Adipocyte (in vitro differentiated cells): ENCODE measurements around the gene OR52N5.

Experiments
- DNase-seq: peaks from one replicate; pipeline ENCODE4 v3.0.0-alpha.2; 2015; ENCODE audit warnings: low read depth
- H3K27me3 ChIP-seq: replicated peaks from 2 replicates; pipeline ENCODE4 v1.7.0; 2013; ENCODE audit warnings: mild to moderate bottlenecking, low read length, moderate library complexity; ENCODE audit not compliant: control insufficient read depth, insufficient read depth
- H3K36me3 ChIP-seq: 2 replicates; pipeline ENCODE4 v1.7.0; 2013; ENCODE audit warnings: low read length, mild to moderate bottlenecking, moderate library complexity; ENCODE audit not compliant: control insufficient read depth, insufficient read depth, severe bottlenecking
- H3K4me1 ChIP-seq: 2 replicates; pipeline ENCODE4 v1.7.0; 2013; ENCODE audit warnings: mild to moderate bottlenecking, low read length, moderate library complexity; ENCODE audit not compliant: control insufficient read depth, insufficient read depth
- H3K4me3 ChIP-seq: 2 replicates; pipeline ENCODE4 v1.7.0; 2013; ENCODE audit warnings: mild to moderate bottlenecking, low read length, moderate library complexity
- H3K9ac ChIP-seq: 2 replicates; pipeline ENCODE4 v1.7.0; 2013; ENCODE audit warnings: mild to moderate bottlenecking, low read length, moderate library complexity
- H3K9me3 ChIP-seq: 2 replicates; pipeline ENCODE4 v1.7.0; 2013; ENCODE audit warnings: mild to moderate bottlenecking, low read length, moderate library complexity; ENCODE audit not compliant: control insufficient read depth

The OR52N5 gene

GRCh38 chr11:5783255-5783654 lies at the start of gene OR52N5:
OR52N5 (minus strand) TSS chr11:5783355; CDS start chr11:5778634, 4,721 bp downstream.
- no peaks in the 10 kb centered on the region for H3K4me1 ChIP-seq
- no peaks in the 10 kb centered on the region for H3K36me3 ChIP-seq
- DNase-seq: no peak
- H3K4me3 ChIP-seq: no peak within 1 kb of the TSS
- no peaks in the 10 kb centered on the region for H3K27me3 ChIP-seq
- H3K9ac ChIP-seq: no peak within 1 kb of the TSS
- no peaks in the 10 kb centered on the region for H3K9me3 ChIP-seq

GRCh38 chr11:5831196-5831829 lies 48.2 kb upstream of the OR52N5 start:
- H3K27me3 ChIP-seq: peaks cover 4% of the 10 kb centered on the region
- H3K4me3 ChIP-seq: no peak overlapping the region
- peaks cover 8% of the 10 kb centered on the region for H3K4me1 ChIP-seq
- no peaks in the 10 kb centered on the region for H3K9me3 ChIP-seq
- no peaks in the 10 kb centered on the region for H3K36me3 ChIP-seq
- no peak overlapping the region for H3K9ac ChIP-seq
- DNase-seq: no peak

DNA sequence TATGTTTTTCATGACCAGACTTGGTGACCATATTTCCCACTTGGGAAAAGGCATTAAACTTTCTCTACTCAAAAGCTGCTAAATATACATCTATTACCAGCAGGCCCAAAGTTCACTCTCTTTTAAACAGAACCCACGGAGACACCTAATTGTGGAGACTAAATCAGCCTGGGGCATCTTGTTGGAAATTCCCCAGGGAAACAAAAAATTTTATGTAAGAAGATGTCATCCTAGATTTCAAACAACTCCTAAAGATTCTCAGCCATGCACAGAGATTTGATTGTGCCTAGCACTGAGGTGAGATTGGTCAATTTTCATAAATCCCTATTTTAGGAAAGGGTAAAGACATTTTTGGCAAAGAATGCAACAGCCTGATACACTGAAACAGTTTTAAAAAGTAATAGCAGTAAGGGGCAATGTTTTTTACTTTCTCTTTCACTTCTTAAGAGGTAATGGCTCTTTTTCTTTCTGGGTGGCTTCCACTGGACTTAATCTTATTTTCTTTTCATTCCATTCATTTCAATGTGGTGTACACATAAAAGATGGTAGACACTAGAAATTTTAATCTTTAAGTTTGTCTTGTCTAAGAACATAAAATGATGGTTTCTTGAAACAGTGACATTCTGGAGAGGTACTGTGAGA lies 35.2 kb upstream of the OR52N5 start:
- H3K4me1 ChIP-seq: peaks cover 7% of the 10 kb centered on the region
- no peaks in the 10 kb centered on the region for H3K27me3 ChIP-seq
- DNase-seq: peak; percentile 12
- no peak overlapping the region for H3K4me3 ChIP-seq
- no peaks in the 10 kb centered on the region for H3K9me3 ChIP-seq
- no peak overlapping the region for H3K9ac ChIP-seq
- H3K36me3 ChIP-seq: no peaks in the 10 kb centered on the region

DNA sequence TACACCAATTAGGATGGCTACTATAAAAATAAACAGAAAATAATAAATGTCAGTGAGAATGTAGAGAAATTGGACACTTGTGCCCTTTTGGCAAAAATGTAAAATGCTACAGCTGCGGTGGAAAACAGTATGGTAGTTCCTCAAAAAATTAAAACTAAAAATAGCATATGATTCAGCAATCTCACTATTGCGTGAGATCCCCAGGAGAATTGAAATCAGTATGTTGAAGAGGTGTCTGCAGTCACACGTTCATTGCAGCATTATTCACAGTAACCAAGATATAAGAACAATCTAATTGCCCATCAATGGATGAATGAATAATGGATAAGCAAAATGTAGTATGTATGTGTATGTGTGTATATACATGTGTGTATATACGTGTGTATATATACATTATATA lies 32.4 kb upstream of the OR52N5 start:
- DNase-seq: no peak
- Histone ChIP-seq H3K4me1 (peaks cover 7% of the 10 kb centered on the region), H3K27me3 (no peaks in the 10 kb centered on the region), H3K36me3 (no peaks in the 10 kb centered on the region), H3K4me3 (no peak overlapping the region), H3K9ac (no peak overlapping the region), H3K9me3 (no peaks in the 10 kb centered on the region)

DNA sequence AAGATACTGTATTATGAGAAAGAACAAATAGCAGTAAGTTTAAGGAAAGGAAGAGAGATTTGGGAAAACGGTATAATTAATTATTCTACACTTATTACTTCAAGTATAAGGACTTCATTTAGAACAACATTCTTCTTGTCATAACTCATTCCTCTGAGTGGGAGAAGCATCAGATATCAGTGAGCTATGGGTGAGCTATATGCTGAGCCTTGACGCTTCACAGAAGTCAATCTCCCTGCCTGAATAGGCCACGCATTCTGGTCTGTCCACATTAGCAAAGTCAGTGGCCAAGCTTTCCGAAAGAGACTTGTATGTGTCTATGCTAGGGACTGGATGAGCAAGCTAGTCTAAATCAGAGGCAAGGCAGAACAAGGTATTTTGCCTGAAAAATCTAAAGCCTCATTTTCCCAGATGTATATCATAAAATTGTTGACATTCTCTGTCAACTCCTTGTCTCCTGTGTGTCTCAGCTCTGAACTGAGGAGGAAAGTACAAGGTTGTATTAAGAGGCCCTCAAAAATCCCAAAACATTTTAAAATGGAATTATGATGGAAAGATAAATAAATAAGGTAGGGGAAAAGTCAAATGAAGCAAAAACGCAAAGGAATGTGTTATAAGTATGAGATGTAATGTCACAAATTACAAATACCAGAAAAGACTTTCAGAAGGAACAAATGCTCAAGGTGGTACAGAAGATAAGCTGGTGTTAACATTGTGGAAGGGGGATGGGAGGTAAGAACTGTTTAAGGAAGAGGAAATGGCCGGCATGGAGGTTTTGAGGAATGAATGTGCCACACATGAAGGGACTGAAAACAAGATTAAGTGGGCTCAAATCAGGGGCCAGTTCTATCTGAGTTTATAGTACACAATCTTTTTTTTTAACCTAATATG lies 27.0 kb upstream of the OR52N5 start:
- peaks cover 9% of the 10 kb centered on the region for H3K4me1 ChIP-seq
- no peaks in the 10 kb centered on the region for H3K9me3 ChIP-seq
- no peak for DNase-seq
- H3K9ac ChIP-seq: no peak overlapping the region
- no peak overlapping the region for H3K4me3 ChIP-seq
- no peaks in the 10 kb centered on the region for H3K27me3 ChIP-seq
- no peaks in the 10 kb centered on the region for H3K36me3 ChIP-seq

DNA sequence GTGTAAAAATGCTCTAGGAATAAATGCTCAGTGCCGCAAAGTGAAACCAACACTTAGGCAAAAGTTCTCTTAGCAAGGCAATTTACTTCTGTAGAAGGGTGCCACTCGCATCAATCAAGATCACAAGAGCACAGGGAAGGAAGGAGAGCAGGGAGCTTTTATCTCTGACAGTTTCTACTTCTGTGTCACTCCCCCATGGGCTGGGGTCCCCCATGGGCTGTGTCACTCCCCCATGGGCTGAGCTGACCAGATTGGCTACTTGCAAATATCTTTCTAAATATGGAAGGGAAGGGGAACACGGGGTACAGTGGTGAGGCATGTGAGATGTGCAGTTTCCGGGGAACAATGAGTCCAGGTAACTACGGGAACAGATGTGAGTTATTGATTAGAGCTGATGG lies 26.0 kb upstream of the OR52N5 start:
- H3K4me1 ChIP-seq: peaks cover 8% of the 10 kb centered on the region
- H3K36me3 ChIP-seq: no peaks in the 10 kb centered on the region
- H3K4me3 ChIP-seq: peak overlapping the region; percentile 88
- peak; percentile 2 for DNase-seq
- H3K9me3 ChIP-seq: peaks cover 3% of the 10 kb centered on the region
- no peaks in the 10 kb centered on the region for H3K27me3 ChIP-seq
- peak overlapping the region; percentile 79 for H3K9ac ChIP-seq

DNA sequence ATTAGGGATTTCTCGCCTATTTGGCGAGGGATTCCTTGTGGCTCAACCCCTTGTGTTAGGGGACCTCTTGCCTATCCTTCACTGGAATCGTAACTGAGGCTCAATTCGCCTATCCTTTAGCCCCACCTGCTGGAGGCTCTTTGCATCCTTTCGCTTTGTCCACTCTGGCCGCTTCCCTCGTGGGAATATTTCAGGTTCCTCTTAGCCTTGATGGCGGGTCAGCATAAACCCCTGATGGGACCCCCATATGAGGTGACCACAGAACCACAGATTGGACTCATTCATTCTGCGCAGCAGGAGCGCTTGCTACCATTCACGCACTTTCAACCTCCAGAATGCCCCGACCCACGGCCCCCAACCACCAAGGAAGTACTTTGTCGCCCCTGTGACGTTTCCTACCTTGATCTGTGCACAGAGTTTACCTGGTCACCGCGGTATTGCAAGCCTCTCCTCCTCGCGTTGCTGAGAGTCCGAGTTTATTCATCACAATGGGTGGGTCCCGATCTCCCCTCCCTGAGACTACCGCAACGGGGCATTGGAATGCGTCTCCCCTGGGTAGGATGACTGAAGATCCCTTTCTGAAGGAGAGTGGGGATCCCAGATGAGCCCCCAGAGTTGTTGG lies 25.5 kb upstream of the OR52N5 start, which contains the start of gene OR52N2:
Gene OR52N2 (plus strand): TSS at position 425 of the 622 bp plus-strand sequence. CDS start 11,412 bp downstream, outside the sequence.
- Histone ChIP-seq H3K4me3 (peak within 1 kb of the TSS; percentile 88), H3K36me3 (no peaks in the 10 kb centered on the region), H3K4me1 (peaks cover 8% of the 10 kb centered on the region), H3K27me3 (no peaks in the 10 kb centered on the region), H3K9me3 (peaks cover 9% of the 10 kb centered on the region), H3K9ac (peak within 1 kb of the TSS; percentile 79)
- peak; percentile 92 for DNase-seq

GRCh38 chr11:5807580-5807979 lies 24.4 kb upstream of the OR52N5 start:
- no peak overlapping the region for H3K4me3 ChIP-seq
- peaks cover 13% of the 10 kb centered on the region for H3K9me3 ChIP-seq
- no peaks in the 10 kb centered on the region for H3K27me3 ChIP-seq
- no peaks in the 10 kb centered on the region for H3K36me3 ChIP-seq
- H3K4me1 ChIP-seq: peaks cover 8% of the 10 kb centered on the region
- no peak overlapping the region for H3K9ac ChIP-seq
- no peak for DNase-seq

DNA sequence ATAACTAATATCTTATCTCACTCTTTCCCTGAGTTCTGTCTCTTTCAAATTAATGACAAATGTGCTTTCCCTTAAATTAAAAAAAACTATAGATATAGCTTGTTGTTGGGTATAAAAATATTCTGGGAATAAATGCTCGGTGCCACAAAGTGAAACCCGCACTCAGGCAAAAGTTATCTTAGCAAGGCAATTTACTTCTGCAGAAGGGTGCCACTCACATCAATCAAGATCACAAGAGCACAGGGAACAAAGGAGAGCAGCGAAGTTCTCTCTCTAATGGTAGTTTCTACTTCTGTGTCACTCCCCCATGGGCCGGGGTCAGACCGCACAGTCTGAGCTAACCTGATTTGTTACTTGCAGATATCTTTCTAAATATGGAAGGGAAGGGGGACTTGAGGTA lies 20.8 kb upstream of the OR52N5 start:
- H3K27me3 ChIP-seq: no peaks in the 10 kb centered on the region
- peaks cover 13% of the 10 kb centered on the region for H3K9me3 ChIP-seq
- no peak overlapping the region for H3K9ac ChIP-seq
- peaks cover 8% of the 10 kb centered on the region for H3K4me1 ChIP-seq
- no peak for DNase-seq
- no peak overlapping the region for H3K4me3 ChIP-seq
- no peaks in the 10 kb centered on the region for H3K36me3 ChIP-seq

- Histone ChIP-seq H3K9ac (no peak overlapping the region), H3K36me3 (no peaks in the 10 kb centered on the region), H3K27me3 (no peaks in the 10 kb centered on the region), H3K9me3 (no peaks in the 10 kb centered on the region), H3K4me1 (no peaks in the 10 kb centered on the region), H3K4me3 (no peak overlapping the region)
- DNase-seq: no peak
These were observed 13.4 kb upstream of the OR52N5 start for GRCh38 chr11:5796541-5796940.

GRCh38 chr11:5791165-5791564 lies 8.0 kb upstream of the OR52N5 start, which contains the start of gene OR52N1:
OR52N1 (minus strand) TSS chr11:5791265; CDS start chr11:5788816, 2,449 bp downstream.
- no peak within 1 kb of the TSS for H3K9ac ChIP-seq
- H3K9me3 ChIP-seq: no peaks in the 10 kb centered on the region
- H3K36me3 ChIP-seq: no peaks in the 10 kb centered on the region
- H3K27me3 ChIP-seq: peaks cover 3% of the 10 kb centered on the region
- H3K4me1 ChIP-seq: no peaks in the 10 kb centered on the region
- DNase-seq: no peak
- H3K4me3 ChIP-seq: no peak within 1 kb of the TSS
